GM19372 (cell line): ENCODE measurements around the gene MED27.

ENCODE experiments used
- ATAC-seq: cut with Tn5 transposase; IDR thresholded peaks from one replicate; pipeline ENCODE4 v1.9.1; 2021; ENCODE audit warnings: mild to moderate bottlenecking, low read depth, moderate library complexity; ENCODE audit not compliant: unreplicated experiment

The MED27 gene

DNA sequence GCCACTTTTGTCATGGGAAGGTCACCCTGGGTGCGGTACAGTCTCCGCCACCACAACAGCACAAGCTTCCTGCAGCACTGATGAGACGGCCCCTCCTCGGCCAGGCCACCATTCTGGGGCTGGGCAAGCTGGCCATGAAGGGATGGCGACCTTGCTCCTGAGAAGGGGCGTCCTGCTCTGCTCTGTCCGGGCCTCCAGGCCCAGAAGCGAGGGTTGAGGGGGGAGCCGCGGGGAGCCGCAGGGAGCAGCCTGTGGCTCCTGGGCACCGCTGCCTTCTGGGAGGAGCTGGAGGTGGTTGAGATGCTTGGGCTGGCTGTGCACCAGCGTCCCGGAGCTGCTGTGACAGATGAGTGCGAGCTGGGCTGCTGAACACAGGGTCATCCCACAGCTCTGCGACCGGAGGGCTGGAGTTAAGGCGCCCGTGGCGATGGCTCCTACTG is 255.5 kb downstream of the MED27 start:
- ATAC-seq: no peak

DNA sequence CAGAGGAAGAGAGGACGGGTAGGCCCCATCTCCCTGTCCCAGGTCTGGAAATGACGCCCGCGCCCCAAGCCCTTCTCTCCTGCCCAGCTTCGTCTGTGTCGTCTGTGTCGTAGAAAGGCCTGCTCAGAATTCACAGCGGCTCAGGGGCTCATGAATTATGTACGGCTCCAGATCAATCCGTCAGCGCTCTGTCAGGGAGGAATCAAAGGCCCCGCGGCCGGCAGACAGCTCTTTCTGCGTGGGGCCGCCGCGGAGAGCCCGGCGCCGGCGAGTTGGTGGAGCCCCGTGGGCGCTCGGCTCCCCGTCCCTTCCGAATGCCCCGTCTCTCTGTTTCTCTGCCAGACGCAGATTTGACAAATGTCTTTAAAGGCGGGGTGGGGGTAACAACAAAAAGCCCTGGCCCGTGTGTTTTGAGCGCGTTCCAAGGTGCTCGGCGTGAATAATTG is 255.9 kb downstream of the MED27 start:
- no peak for ATAC-seq

DNA sequence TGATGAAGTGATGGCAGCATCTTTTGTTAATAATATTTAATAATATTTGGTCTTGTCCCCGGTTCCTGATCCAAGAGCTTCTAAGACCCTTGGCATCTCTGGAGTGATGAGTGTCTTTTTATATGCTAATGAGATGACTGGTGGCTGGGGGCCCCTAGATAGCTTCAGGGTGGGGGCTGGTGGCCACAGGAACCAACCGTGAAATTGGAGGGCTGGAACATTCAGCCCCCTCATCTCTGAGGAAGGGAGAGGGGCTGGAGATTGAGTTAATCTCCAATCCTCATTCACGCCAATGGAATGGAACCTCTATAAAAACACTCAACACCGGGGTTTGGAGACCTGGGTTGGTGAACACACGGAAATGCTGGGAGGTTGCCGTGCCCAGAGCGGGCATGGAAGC is 261.6 kb downstream of the MED27 start:
- no peak for ATAC-seq

DNA sequence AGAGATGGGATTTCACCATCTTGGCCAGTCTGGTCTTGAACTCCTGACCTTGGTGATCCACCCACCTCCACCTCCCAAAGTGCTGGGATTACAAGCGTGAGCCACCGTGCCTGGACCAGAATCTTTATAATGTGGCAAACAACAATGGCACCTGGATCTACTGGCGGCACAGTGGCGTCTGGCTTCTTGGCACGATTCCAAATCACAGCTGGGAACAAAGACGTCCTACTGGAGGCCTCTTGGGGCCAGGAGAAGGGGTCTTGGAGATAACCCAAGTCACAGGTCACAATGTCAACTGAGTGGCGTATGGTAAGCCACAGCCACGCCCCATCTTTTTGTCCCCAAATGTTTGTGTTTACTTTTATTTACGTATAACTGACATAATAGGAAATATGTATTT is 262.0 kb downstream of the MED27 start:
- no peak for ATAC-seq

DNA sequence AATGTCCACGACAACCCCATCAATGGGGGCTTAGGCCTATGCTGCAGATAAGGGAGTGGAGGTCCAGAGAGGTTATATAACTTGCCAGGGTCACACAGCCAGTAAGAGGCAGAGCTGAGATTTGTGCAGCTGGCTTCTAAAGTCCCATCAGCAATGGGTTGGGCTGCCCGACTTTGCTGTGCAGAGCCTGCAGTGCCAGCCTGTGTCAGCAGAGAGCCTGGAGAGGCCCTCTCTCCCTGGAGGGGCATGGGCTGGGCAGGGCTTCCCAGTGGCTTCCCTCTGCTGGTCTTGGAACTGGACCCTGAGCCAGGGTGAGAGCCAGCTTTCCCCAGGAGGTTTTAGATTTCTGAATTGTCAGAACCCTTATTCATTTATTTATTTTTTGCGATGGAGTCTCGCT is 262.6 kb downstream of the MED27 start:
- no peak for ATAC-seq

DNA sequence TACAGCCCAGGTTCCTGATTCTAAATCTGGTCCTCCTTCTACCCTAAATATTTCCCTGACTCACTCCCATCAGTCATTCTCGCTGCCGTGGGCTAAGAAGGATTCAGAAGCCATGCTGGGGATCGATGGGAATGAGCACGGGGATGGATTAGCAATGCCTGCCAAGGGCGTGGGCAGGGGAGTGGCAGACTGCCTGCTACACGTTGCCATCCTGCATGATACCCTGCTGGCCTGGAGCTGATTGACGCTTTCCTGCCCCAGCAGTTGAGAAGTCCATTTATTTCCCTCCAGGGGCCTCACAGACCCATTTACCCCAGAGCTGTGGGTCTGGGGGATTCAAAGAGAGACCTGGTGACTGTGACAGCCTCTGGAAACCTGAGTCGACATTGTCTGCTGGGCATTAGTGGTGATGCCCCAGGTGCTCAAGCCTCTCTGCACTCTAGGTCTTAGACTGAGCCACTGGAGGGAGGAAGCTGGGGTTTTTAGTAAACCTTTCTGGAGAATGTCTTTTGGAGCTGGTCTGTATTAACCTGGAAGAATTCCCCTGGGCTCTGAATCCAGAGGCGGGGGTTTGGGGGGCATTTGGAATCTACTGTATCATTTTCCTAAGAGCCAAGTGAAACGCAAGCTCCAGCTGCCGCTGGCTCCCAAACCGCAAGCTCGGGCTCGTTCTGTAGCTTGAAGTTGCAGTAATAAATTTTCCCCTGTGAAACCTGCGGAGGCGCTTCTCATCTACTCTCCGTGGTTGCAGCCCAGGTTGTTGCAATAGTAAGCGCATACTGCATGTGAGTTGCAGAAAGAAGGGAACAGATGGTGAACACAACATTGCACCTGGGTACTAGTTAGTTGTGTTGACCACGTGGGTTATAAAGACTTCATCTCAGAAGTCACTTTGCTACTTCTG is 263.4 kb downstream of the MED27 start:
- no peak for ATAC-seq

DNA sequence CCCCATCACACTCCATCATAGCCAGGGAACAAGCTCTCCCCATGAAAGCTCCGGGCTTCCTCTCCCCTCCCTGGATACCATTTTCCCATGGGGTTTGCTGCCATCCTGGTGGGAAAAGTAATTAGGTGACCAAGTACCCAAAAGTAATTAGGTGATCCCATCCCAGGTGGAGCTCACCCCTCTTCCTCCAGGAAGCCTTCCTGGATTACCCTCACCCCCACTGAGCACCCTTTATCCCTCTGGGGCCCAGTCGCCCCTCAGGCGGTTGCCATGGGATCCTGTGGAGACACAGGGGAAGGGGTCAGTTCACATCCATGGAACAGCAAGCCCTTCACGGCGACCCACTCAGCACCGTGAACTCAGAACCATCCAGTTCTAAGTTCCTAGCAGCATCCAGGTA is 265.0 kb downstream of the MED27 start:
- no peak for ATAC-seq

DNA sequence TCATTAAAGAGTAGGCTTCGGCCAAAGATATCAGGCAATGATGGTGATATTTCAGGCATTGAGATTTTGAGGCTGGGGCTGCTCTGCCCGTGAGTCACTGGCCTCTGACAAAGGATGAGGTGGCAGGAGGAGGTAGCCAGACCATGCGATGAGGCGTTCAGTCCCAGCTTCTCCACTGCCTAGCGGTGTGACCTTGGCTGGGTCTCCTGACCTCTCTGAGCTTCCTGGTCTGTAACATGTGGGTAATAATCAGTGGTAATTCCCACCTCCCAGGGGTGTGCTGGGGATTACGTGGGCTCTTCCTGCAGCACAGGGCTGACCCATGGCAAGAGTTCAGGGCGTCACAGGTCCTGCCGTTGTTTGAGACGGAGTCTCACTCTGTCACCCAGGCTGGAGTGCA is 266.6 kb downstream of the MED27 start:
- ATAC-seq: no peak

DNA sequence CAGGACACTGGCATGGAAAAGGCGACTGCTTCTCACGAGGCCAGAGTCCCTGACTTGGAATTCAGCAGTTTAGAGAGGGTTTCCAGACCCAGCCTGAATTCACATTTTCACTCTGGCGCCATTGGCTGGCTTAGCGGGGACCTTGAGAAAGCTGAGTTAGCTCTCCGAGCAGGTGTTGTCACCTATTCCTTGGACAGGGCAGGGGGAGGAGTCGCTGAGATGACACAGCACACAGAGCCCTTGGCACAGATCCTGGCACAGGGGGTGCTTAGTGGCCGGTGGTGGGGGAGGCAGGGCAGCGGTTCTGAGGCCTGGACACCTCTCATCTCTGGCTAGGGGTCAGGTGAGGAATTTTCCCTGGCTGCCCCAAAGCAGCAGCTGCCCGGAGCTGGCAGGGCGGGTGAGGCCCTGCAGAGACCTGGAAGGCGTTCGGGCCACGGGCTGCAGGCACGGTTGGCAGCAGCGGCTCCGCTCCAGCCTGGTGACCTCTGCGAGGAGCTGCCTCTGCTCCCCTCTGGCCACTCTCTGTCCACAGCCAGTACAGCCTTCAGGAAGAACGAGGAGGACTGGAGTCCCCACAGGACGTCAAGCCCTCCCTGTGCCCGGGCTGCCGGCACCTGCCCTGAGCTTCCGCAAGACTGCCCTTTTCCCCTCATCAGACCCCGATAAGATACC is 267.4 kb downstream of the MED27 start:
- ATAC-seq: no peak

DNA sequence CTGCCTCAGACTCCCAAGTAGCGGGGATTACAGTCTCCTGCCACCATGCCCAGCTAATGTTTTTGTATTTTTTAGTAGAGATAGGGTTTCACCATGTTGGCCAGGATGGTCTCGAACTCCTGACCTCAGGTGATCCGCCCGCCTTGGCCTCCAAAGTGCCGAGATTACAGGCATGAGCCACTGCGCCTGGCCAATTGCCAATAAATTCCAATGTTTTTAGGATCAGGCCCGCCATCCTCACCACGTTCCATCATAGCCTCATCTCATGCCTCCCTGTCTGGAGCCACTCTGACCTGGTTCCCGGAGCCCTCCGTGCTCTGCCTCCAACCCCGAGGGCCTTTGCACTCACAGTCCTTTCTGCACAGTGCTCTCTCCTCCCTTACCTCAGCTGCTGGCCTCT is 268.3 kb downstream of the MED27 start:
- no peak for ATAC-seq

DNA sequence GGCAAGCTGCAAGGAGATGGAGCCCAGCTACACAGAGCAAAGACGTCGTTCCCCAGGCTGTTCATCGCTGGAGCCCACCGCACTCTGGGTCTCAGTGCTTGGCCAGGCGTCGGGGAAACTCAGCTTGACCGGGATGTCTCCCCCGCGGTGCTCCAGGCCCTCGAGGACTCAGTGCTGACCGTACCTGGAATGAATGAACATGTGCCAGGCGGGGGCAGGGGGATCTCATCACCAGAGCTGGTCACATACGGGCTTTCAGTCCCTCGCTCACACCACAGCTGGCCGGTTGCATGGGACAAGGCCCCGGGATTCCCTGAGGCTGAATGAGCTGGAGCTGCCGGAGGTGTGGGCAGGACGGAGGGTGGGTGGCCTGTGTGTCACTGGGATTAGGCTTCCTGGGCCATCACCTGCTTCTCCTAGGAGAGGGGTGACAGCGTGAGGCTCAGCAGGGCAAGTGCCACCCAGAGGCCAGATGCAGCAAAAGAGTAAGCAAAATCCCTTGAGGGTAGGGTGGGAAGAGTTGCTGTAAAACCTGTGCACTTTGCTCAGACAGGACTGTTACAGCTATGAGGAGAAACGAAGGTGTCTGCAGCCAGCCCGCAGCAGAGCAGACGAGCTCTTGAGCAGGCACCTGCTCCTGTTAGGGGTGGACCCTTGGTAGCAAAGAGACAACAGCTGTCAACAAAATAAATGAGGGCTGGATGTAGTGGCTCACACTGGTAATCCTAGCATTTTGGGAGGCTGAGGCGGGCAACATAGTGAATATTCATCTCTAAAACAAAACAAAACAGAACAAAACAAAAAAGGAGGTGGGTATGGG is 269.1 kb downstream of the MED27 start:
- no peak for ATAC-seq
